ACC112 (cell line): ENCODE measurements around the gene HLA-DQB1.
"Not testable (repeated sequence)": the region's sequence is repeated elsewhere in the genome, so short reads cannot be mapped to it uniquely, and the experiment has no call there.

Experiments
- H2AFZ ChIP-seq: fragments of 200-600 bp; sonication (generic); one replicate; pipeline ENCODE4 v1.6.0; 2017; ENCODE audit warnings: antibody characterized with exemption, low read length; ENCODE audit not compliant: unreplicated experiment
- H3K27ac ChIP-seq: fragments of 200-600 bp; sonication (generic); 2 replicates; pipeline ENCODE4 v1.5.1; 2014; ENCODE audit warnings: low read depth, mild to moderate bottlenecking, antibody characterized with exemption, low read length, moderate library complexity
- H3K27me3 ChIP-seq: fragments of 200-600 bp; sonication (generic); 2 replicates; pipeline ENCODE4 v1.6.1; 2014; ENCODE audit warnings: mild to moderate bottlenecking, antibody characterized with exemption, low read length, moderate library complexity, mixed read lengths; ENCODE audit not compliant: insufficient read depth
- H3K36me3 ChIP-seq: fragments of 200-600 bp; sonication (generic); 2 replicates; pipeline ENCODE4 v1.6.1; 2016; ENCODE audit warnings: mild to moderate bottlenecking, antibody characterized with exemption, low read length, moderate library complexity, mixed read lengths; ENCODE audit not compliant: insufficient read depth
- H3K4me1 ChIP-seq: fragments of 200-600 bp; sonication (generic); one replicate; pipeline ENCODE4 v1.6.1; 2016; ENCODE audit warnings: low read length, mixed read lengths; ENCODE audit not compliant: insufficient read depth, unreplicated experiment, control insufficient read depth
- H3K4me3 ChIP-seq: fragments of 200-600 bp; sonication (generic); 2 replicates; pipeline ENCODE4 v1.5.1; 2014; ENCODE audit warnings: mild to moderate bottlenecking, low read depth, low read length
- H3K79me2 ChIP-seq: fragments of 200-600 bp; sonication (generic); one replicate; pipeline ENCODE4 v1.6.0; 2016; ENCODE audit warnings: low read length; ENCODE audit not compliant: control insufficient read depth, unreplicated experiment, insufficient read depth

HLA-DQB1 gene

DNA sequence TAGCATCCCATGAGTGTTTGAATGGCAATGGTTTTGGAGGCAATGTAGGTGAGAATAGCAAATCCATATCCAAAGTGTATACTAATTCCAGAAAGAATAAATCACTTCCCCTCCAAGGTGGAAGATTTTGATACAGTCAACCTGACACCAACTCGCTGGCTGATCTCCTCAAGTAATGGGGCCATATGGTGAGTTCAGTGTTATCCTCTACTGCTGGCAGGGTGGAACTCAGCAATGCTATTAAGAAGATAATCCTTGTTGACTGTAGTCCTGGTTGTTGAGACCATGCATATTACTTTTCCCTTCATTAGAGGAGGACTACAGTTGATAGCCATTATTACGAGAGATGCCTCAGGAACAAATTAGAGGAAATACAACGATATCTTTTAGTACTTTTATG, 17.8 kb upstream of the HLA-DQB1 start:
- Histone ChIP-seq H3K4me3 (no peak overlapping the region), H3K79me2 (no peaks in the 10 kb centered on the region), H3K4me1 (no peaks in the 10 kb centered on the region), H3K27ac (no peak overlapping the region), H3K27me3 (peaks cover 56% of the 10 kb centered on the region), H3K36me3 (no peaks in the 10 kb centered on the region), H2AFZ (no peak overlapping the region)

DNA sequence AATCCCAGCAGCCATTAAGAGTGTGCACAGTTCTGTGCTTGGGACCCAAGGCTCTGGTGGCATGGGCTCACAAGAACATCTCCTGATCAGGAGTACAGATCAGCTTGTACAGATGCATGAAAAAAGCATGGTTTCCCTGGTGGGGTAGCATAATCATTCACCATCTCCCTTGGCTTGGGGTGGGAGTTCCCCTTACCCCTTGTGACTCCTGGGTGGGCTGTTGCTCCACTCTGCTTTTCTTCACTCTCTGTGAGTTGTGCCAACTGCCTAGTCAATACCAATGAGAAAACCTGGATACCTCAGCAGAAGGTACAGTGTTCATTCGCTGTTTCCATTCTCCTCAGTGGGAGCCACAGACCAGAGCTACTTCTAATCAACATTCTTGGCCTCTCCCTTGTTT, 13.6 kb upstream of the HLA-DQB1 start:
- Histone ChIP-seq H3K27me3 (peaks cover 27% of the 10 kb centered on the region), H3K79me2 (no peaks in the 10 kb centered on the region), H3K4me1 (no peaks in the 10 kb centered on the region), H2AFZ (no peak overlapping the region), H3K36me3 (no peaks in the 10 kb centered on the region), H3K27ac (no peak overlapping the region), H3K4me3 (no peak overlapping the region)

DNA sequence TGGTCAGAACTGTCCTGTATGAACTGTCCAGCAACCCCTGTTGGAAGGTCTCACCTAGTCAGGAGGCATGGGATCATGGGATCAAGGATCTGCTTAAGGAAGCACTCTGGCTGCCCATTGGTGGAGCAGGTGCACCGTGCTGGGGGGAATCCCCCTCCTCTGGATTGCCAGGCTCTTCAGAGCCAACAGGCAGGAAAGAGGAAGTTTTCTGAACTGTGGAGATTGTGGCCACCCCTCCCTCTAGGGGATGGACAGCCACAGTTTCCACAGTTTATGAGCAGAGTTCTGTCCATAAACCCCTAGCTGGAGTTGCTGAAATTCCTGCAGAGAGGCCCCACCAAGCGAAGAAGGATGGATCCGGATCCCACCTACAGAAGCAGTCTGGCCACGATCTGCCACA, 13.0 kb upstream of the HLA-DQB1 start:
- Histone ChIP-seq H3K79me2 (no peaks in the 10 kb centered on the region), H3K36me3 (no peaks in the 10 kb centered on the region), H3K4me1 (no peaks in the 10 kb centered on the region)

DNA sequence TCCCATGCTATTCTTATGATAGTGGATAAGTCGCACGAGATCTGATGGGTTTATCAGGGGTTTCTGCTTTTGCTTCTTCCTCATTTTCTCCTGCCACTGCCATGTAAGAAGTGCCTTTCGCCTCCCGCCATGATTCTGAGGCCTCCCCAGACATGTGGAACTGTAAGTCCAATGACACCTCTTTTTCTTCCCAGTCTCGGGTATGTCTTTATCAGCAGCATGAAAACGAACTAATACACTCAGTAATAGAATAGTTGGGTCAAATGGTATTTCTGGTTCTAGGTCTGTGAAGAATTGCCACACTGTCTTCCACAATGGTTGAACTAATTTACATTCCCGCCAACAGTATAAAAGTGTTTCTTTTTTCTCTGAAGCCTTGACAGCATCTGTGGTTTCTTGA, 7.7 kb upstream of the HLA-DQB1 start:
- H3K4me3 ChIP-seq, H2AFZ ChIP-seq, H3K4me1 ChIP-seq, H3K27ac ChIP-seq, H3K27me3 ChIP-seq, H3K79me2 ChIP-seq, H3K36me3 ChIP-seq: not testable (repeated sequence)

More for the DNA sequence above, 13.0 kb upstream of the HLA-DQB1 start:
- H3K27ac ChIP-seq = no peak overlapping the region
- no peak overlapping the region for H2AFZ ChIP-seq
- H3K4me3 ChIP-seq = no peak overlapping the region
- H3K27me3 ChIP-seq = peaks cover 21% of the 10 kb centered on the region

DNA sequence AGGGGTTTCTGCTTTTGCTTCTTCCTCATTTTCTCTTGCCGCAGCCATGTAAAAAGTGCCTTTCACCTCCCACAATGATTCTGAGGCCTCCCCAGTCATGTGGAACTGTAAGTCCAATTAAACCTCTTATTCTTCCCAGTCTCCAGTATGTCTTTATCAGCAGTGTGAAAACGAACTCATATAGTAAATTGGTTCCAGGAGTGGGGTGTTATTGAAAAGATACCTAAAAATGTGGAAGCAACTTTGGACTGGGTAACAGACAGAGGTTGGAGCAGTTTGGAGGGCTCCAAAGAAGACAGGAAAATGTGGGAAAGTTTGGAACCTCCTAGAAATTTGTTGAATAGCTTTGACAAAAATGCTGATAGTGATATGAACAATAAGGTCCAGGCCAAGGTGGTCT, 5.5 kb upstream of the HLA-DQB1 start:
- H3K27me3 ChIP-seq = 0 out of 2 replicates have a peak, but pooled peaks cover 20% of the 10 kb centered on the region
- H3K4me3 ChIP-seq, H3K27ac ChIP-seq, H2AFZ ChIP-seq, H3K4me1 ChIP-seq, H3K36me3 ChIP-seq, H3K79me2 ChIP-seq: not testable (repeated sequence)

DNA sequence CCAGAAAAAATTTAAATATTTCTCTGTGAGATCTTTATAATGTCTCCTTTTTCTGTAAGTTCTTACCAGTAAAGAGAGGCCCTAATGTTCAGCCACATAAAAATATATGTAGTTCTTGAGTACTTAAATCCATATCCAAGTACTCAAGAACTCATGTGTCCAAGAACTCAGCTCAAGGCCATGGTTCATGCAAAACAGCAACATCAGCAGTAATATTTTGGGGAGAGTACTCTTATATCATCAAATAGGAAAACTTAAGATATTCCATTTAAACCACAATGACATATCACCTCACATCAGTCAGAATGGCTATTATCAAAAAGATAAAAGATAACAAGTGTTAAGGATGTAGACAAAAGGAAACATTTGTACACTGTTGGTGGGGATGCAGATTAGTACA, 3.4 kb upstream of the HLA-DQB1 start:
- Histone ChIP-seq H3K4me3 (no peak overlapping the region), H3K27me3 (peaks cover 32% of the 10 kb centered on the region; the same call in 1 of the 2 replicates), H3K4me1 (no peaks in the 10 kb centered on the region), H3K36me3 (no peaks in the 10 kb centered on the region), H2AFZ (no peak overlapping the region), H3K27ac (no peak overlapping the region), H3K79me2 (no peaks in the 10 kb centered on the region)

DNA sequence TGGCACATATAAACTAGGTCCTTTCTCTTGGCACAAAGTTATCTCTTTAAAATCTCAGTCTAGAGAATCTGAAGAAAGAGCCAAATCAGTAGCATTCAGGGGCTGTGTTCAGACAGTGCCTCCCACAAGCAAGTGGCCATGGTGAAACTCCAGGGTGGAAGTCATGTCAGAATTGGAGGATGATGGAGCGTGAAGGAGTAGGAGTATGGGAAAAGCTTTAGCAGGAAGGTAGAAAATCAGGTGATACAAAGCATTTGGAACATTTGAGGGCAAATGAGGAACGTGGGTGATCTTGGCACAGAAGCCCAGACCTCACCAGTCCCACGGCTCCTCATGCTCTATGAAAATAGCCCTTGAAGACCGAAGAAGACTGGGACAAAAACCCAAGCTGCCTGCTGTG, 2.8 kb upstream of the HLA-DQB1 start:
- Histone ChIP-seq H3K27ac (no peak overlapping the region), H3K4me1 (no peaks in the 10 kb centered on the region), H2AFZ (no peak overlapping the region)

DNA sequence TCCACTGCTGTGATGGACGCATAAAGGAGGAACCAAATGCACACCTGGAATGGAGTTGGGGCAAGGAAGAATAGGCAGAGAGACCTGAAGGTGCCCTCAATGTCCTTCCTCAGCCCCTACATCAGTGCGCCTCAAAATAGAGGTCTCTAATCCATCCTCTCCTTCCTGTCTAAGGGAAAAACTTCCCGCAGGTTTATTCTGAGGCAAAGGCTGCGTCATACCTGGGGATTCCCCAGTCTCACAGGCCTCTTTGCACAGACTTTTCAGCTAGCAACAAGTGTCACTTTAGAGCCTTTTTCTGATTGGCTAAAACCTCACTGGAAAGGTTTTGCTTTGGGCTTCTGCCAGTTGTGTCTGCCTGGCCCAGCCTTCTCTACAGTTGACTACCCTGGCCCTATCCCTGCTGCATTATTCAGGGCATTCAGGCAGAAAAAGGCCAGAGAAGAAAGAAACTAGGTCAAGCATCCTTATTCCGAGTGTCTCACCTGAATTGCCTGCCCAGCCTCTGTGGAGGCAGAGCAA, 1.8 kb upstream of the HLA-DQB1 start:
- no peaks in the 10 kb centered on the region for H3K4me1 ChIP-seq
- no peaks in the 10 kb centered on the region for H3K79me2 ChIP-seq
- H3K27ac ChIP-seq = no peak overlapping the region
- H2AFZ ChIP-seq = no peak overlapping the region
- no peaks in the 10 kb centered on the region for H3K36me3 ChIP-seq
- peaks cover 32% of the 10 kb centered on the region; the same call in 1 of the 2 replicates for H3K27me3 ChIP-seq
- no peak overlapping the region for H3K4me3 ChIP-seq

More for the DNA sequence above, 2.8 kb upstream of the HLA-DQB1 start:
- no peaks in the 10 kb centered on the region for H3K36me3 ChIP-seq
- H3K79me2 ChIP-seq = no peaks in the 10 kb centered on the region
- peaks cover 32% of the 10 kb centered on the region; the same call in 1 of the 2 replicates for H3K27me3 ChIP-seq
- no peak overlapping the region for H3K4me3 ChIP-seq

DNA sequence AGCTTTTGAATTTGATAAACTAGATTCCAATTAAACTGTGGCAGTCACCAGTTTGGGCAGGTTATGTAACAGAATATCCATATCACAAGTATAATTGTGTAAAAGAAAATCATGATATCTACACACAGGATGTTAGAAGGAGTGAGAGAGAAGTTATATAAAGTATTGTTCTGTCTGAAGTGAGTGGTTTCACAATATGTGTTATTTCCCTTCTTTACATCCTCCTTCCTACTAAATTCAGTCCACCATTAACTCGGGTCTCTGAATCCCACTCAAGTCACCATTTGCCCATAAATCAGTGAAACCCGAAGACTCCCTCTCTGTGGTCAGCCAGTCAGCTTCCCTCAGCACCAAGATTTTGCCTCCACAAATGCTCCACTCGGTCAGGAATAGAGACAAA, 796 bp downstream of the HLA-DQB1 start:
- H3K27ac ChIP-seq = no peak overlapping the region
- H3K4me3 ChIP-seq = no peak overlapping the region
- no peaks in the 10 kb centered on the region for H3K79me2 ChIP-seq

DNA sequence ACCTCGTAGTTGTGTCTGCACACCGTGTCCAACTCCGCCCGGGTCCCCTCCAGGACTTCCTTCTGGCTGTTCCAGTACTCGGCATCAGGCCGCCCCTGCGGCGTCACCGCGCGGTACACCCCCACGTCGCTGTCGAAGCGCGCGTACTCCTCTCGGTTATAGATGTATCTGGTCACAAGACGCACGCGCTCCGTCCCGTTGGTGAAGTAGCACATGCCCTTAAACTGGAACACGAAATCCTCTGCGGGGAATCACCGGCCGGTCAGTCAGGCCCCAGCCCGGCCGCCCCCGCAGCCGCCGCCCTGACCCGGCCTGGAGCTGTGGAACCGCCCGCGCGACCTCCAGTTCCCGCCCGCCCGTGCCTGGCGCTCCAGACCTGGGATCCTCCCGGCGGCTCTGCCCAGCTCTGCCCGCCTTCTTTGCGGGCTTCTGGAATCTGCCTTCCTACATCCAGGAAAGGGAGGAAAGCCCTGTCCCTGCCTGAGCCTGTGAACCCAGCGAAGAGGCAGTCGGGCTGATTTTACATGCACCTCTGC, 1.6 kb downstream of the HLA-DQB1 start:
- Histone ChIP-seq H3K4me1 (no peaks in the 10 kb centered on the region), H3K4me3 (no peak overlapping the region)

More for the DNA sequence above, 796 bp downstream of the HLA-DQB1 start:
- H2AFZ ChIP-seq = no peak overlapping the region
- H3K27me3 ChIP-seq = peaks cover 32% of the 10 kb centered on the region; the same call in 1 of the 2 replicates
- no peaks in the 10 kb centered on the region for H3K4me1 ChIP-seq
- H3K36me3 ChIP-seq = no peaks in the 10 kb centered on the region

DNA sequence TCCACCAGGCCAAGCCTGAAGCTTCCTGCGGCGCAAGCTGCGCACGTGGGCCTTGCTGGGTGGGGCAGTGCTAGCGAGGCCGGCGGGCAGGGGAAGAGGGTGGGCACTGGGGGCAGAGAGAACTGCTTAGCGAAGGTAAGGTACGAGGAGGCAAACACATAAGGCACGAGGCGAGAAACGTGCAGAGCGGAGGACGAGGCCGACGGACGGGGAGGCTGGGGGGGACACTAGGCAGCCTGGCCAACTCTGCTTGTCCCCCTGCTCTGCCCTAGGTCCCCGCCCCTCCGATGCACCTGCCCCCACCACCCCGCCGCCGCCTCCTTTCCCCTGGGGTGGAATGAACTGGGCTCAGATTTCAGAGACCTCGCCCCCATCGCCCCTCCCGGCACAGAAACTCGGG, 2.1 kb downstream of the HLA-DQB1 start:
- H3K4me3 ChIP-seq = no peak overlapping the region
- no peaks in the 10 kb centered on the region for H3K79me2 ChIP-seq
- H3K4me1 ChIP-seq = no peaks in the 10 kb centered on the region
- no peak overlapping the region for H2AFZ ChIP-seq
- peaks cover 31% of the 10 kb centered on the region; the same call in 1 of the 2 replicates for H3K27me3 ChIP-seq
- H3K27ac ChIP-seq = no peak overlapping the region
- no peaks in the 10 kb centered on the region for H3K36me3 ChIP-seq

More for the DNA sequence above, 1.6 kb downstream of the HLA-DQB1 start:
- no peak overlapping the region for H2AFZ ChIP-seq
- H3K27me3 ChIP-seq = peaks cover 33% of the 10 kb centered on the region; the same call in 1 of the 2 replicates
- H3K36me3 ChIP-seq = no peaks in the 10 kb centered on the region
- H3K79me2 ChIP-seq = no peaks in the 10 kb centered on the region
- no peak overlapping the region for H3K27ac ChIP-seq
